Measurements from ENCODE around the gene ALOX12.

The ALOX12 gene

GRCh38 chr17:7022781-7023571, 27.1 kb downstream of the ALOX12 start, which contains the start of gene BCL6B:
Gene BCL6B, plus strand, starts transcription at chr17:7023050. Its CDS starts 622 bp downstream, at chr17:7023672.
- DNase-seq: no peak

- peak; percentile 97 for DNase-seq
These were observed 27.9 kb downstream of the ALOX12 start for GRCh38 chr17:7023576-7024401.

- DNase-seq: no peak
These were observed 28.5 kb downstream of the ALOX12 start for GRCh38 chr17:7024402-7024785.

- DNase-seq: no peak
These were observed 29.4 kb downstream of the ALOX12 start for GRCh38 chr17:7025245-7025644.

GRCh38 chr17:7026471-7027115, 30.7 kb downstream of the ALOX12 start:
- no peak for DNase-seq

- DNase-seq: no peak
These were observed 31.5 kb downstream of the ALOX12 start for GRCh38 chr17:7027335-7027734.

- no peak for DNase-seq
These were observed 33.2 kb downstream of the ALOX12 start for GRCh38 chr17:7029096-7029495.

GRCh38 chr17:7029659-7030058, 33.8 kb downstream of the ALOX12 start:
- DNase-seq: peak; percentile 73

GRCh38 chr17:7034955-7035590, 39.2 kb downstream of the ALOX12 start:
- DNase-seq: peak; percentile 52

- peak; percentile 99 for DNase-seq
These were observed 39.9 kb downstream of the ALOX12 start, which contains the start of gene SLC16A13 for GRCh38 chr17:7035591-7036368. Gene SLC16A13, plus strand, starts transcription at chr17:7036015. Its CDS starts 368 bp downstream, at chr17:7036383.

GRCh38 chr17:7038025-7038862, 42.4 kb downstream of the ALOX12 start:
- no peak for DNase-seq

GRCh38 chr17:7039832-7040231, 44.0 kb downstream of the ALOX12 start:
- no peak for DNase-seq

- DNase-seq: no peak
These were observed 46.0 kb downstream of the ALOX12 start for GRCh38 chr17:7041607-7042500.

GRCh38 chr17:7042501-7043181, 46.8 kb downstream of the ALOX12 start:
- DNase-seq: peak; percentile 69

GRCh38 chr17:7043182-7043496, 47.3 kb downstream of the ALOX12 start:
- no peak for DNase-seq

- peak; percentile 53 for DNase-seq
These were observed 47.8 kb downstream of the ALOX12 start, which contains the start of gene SLC16A11 for GRCh38 chr17:7043497-7044198. Gene SLC16A11, minus strand, starts transcription at chr17:7044092. Its CDS starts 579 bp downstream, at chr17:7043513.

GRCh38 chr17:7045492-7046126, 49.8 kb downstream of the ALOX12 start:
- DNase-seq: peak; percentile 49

- DNase-seq: peak; percentile 52
These were observed 50.4 kb downstream of the ALOX12 start for GRCh38 chr17:7046127-7046724.

Measured in activated CD4-positive, alpha-beta T cell treated with anti-CD3 and anti-CD28 coated beads for 48 hours (primary cell).